T47D (cell line): ENCODE data around the gene EEF1AKMT3.
"Not testable (repeated sequence)": the region's sequence is repeated elsewhere in the genome, so short reads cannot be mapped to it uniquely, and the experiment has no call there.

ENCODE experiments used
- DNase-seq, 2 experiments: peaks; one replicate each; pipeline versions ENCODE4 v3.0.0 to v3.0.0-alpha.2; 2011 to 2012; ENCODE audit warnings: low read depth in 1 of 2, low spot score in 1 of 2
- JUND ChIP-seq: IDR thresholded peaks from 2 replicates; pipeline ENCODE4 v1.6.1; 2012; ENCODE audit warnings: low read depth
- in situ Hi-C: cut with HindIII; loops from 2 replicates; pipeline ENCODE4 v1.10.0; 2016; ENCODE audit warnings: low sequenced_read_pairs, low pct_unique_long_range_greater_than_20kb

The EEF1AKMT3 gene

GRCh38 chr12:57815177-57816000 is 43.0 kb downstream of the EEF1AKMT3 start:
- in situ Hi-C loops: no loop called here
- TF ChIP-seq JUND: no peak
- DNase-seq: peak in 1 of 2 experiments; percentile 45

GRCh38 chr12:57816001-57816854 is 43.8 kb downstream of the EEF1AKMT3 start:
- in situ Hi-C loops: no loop called here
- DNase-seq: peak in 1 of 2 experiments; percentile 41
- no peak for TF ChIP-seq JUND

GRCh38 chr12:57816855-57817151 is 44.4 kb downstream of the EEF1AKMT3 start:
- in situ Hi-C loops: no loop called here
- DNase-seq: no peak

GRCh38 chr12:57817261-57817989 is 45.0 kb downstream of the EEF1AKMT3 start:
- DNase-seq: no peak
- in situ Hi-C loops: no loop called here
- TF ChIP-seq JUND: no peak

More at GRCh38 chr12:57816855-57817151, 44.4 kb downstream of the EEF1AKMT3 start:
- TF ChIP-seq JUND: no peak

GRCh38 chr12:57817990-57818331 is 45.5 kb downstream of the EEF1AKMT3 start:
- DNase-seq, in situ Hi-C loops: not testable (repeated sequence)

GRCh38 chr12:57820119-57820518 is 47.7 kb downstream of the EEF1AKMT3 start:
- in situ Hi-C loops, DNase-seq: not testable (repeated sequence)

- DNase-seq, in situ Hi-C loops: not testable (repeated sequence)
These were observed 48.6 kb downstream of the EEF1AKMT3 start for GRCh38 chr12:57821015-57821414.

- no peak for DNase-seq
- in situ Hi-C loops: no loop called here
- no peak for TF ChIP-seq JUND
These were observed 49.2 kb downstream of the EEF1AKMT3 start for GRCh38 chr12:57821474-57822214.

GRCh38 chr12:57822392-57823130 is 50.1 kb downstream of the EEF1AKMT3 start:
- in situ Hi-C loops: no loop called here
- DNase-seq: no peak
- TF ChIP-seq JUND: no peak

GRCh38 chr12:57823131-57823907 is 50.9 kb downstream of the EEF1AKMT3 start:
- in situ Hi-C loops: no loop called here
- TF ChIP-seq JUND: no peak
- no peak for DNase-seq
